Memory B cell (primary cell): ENCODE data around the gene EYA4.

ENCODE experiments used
- ATAC-seq: fragments of 150-1000 bp; cut with Tn5 transposase; 2 replicates; pipeline ENCODE4 v1.10.0; 2021; ENCODE audit warnings: low read depth, mild to moderate bottlenecking, moderate library complexity
- DNase-seq, 2 donors: peaks; one replicate each; pipeline ENCODE4 v3.0.0; 2022; ENCODE audit warnings: low spot score in 2 of 2
- H3K27ac Mint-ChIP-seq: one replicate; pipeline ENCODE4 v1.8.0; 2022; ENCODE audit warnings: mild to moderate bottlenecking, moderate library complexity, mixed read lengths
- H3K27me3 Mint-ChIP-seq: one replicate; pipeline ENCODE4 v1.8.0; 2022; ENCODE audit warnings: mixed read lengths
- H3K36me3 Mint-ChIP-seq: one replicate; pipeline ENCODE4 v1.8.0; 2022; ENCODE audit warnings: mild to moderate bottlenecking, mixed read lengths
- H3K4me1 Mint-ChIP-seq: one replicate; pipeline ENCODE4 v1.8.0; 2022; ENCODE audit warnings: mixed read lengths
- H3K4me3 Mint-ChIP-seq: one replicate; pipeline ENCODE4 v1.8.0; 2022; ENCODE audit warnings: mild to moderate bottlenecking, moderate library complexity, mixed read lengths
- H3K9me3 Mint-ChIP-seq: one replicate; pipeline ENCODE4 v1.8.0; 2022; ENCODE audit warnings: mixed read lengths

The EYA4 gene

DNA sequence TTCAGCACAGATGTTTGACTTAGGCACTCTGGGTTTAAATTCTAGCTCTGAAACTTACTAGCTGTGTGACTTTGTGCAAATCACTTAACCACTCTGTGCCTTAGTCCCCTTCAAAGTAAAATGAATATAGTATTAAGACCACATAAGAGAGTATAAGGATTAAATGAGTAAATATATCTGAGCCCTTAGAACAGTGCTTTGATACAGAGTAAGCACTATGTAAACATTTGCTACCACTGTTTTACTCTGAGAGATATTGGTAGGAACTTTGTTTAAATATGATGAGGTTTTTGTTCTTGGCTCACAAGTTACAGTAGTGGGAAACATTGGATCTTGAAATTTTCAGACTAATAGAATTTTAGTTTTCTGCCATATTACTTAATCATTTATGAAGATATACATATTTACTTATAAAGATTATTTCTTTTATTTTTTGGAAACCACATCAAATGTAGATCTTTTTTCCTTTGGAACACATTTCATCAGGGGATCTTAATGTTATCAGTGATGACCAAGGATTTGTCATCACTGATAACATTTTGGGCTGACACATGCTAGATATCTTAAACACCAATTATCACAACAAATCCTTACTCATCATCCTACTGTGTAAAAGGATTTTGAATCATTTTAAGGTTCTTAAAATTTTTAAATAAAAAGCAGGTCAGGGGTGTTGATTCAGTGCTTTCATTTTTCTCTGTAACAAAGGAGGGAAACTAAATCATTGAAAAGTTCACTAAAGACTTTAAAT is 226.2 kb downstream of the EYA4 start:
- Mint-ChIP-seq H3K4me3 (no peak overlapping the region), H3K36me3 (no peaks in the 10 kb centered on the region), H3K4me1 (no peaks in the 10 kb centered on the region), H3K9me3 (no peaks in the 10 kb centered on the region), H3K27ac (no peak overlapping the region), H3K27me3 (no peaks in the 10 kb centered on the region)
- ATAC-seq (no peak), DNase-seq (no peak)

DNA sequence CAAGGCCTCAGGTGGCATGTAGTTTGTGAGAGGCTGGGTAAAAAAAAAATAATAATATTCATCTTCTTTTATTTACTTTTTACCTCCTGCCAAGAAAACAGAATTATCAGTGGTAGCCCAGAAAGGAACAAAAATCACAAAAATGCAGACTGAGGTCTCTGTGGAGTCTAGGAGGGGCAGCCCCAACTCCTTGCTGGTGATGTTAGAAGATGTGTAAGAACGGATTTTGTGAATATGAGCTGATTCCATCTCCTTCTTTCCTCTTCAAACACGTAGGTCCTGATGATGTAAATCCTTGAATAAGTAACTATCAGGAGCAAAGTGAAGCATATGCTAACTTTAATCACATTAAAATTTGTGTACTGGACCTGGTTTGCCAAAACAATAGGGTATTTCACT is 226.8 kb downstream of the EYA4 start:
- H3K27ac Mint-ChIP-seq = no peak overlapping the region
- DNase-seq = no peak

DNA sequence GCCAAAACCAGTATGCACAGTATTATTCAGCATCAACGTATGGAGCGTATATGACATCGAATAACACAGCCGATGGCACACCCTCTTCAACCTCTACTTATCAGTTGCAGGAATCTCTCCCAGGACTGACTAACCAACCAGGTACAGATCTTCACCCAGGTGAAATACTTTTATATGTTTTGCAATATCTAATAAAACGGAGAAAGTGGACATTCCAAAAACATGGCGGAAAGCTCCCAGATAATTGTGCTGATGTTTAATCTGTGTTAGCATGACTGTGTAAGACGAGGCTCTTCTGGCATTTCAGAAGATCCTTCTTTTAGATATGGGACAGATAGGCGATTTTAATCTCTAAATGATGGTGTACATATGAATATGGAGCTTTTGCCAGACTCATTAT is 227.4 kb downstream of the EYA4 start:
- DNase-seq = no peak
- no peak for ATAC-seq
- no peaks in the 10 kb centered on the region for H3K9me3 Mint-ChIP-seq
- no peaks in the 10 kb centered on the region for H3K27me3 Mint-ChIP-seq
- no peaks in the 10 kb centered on the region for H3K4me1 Mint-ChIP-seq
- no peak overlapping the region for H3K27ac Mint-ChIP-seq
- H3K4me3 Mint-ChIP-seq = no peak overlapping the region
- H3K36me3 Mint-ChIP-seq = no peaks in the 10 kb centered on the region

More for the DNA sequence above, 226.8 kb downstream of the EYA4 start:
- no peak for ATAC-seq
- Mint-ChIP-seq H3K4me3 (no peak overlapping the region), H3K27me3 (no peaks in the 10 kb centered on the region), H3K36me3 (no peaks in the 10 kb centered on the region), H3K9me3 (no peaks in the 10 kb centered on the region), H3K4me1 (no peaks in the 10 kb centered on the region)

DNA sequence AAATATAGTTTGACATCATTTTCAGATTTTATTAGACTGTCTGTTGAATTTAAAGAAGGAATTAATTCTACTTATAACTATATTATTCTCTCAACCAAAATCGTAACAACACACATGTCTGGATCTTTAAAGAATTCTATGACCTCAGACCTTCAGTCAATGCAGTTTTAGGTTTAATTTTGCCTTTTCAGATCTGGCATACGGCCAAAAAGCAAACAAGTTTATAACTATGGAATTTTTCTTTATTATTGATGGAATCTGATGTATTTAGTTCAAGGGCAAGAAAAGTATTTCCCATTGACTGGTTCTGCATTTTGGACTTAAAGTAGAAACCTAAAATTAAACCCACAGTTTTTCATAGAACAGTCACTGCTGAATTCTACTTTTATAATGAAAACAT is 233.4 kb downstream of the EYA4 start:
- ATAC-seq (no peak), DNase-seq (no peak)
- Mint-ChIP-seq H3K9me3 (no peaks in the 10 kb centered on the region), H3K4me3 (no peak overlapping the region), H3K27ac (no peak overlapping the region), H3K4me1 (no peaks in the 10 kb centered on the region), H3K27me3 (peaks cover 2% of the 10 kb centered on the region), H3K36me3 (no peaks in the 10 kb centered on the region)

DNA sequence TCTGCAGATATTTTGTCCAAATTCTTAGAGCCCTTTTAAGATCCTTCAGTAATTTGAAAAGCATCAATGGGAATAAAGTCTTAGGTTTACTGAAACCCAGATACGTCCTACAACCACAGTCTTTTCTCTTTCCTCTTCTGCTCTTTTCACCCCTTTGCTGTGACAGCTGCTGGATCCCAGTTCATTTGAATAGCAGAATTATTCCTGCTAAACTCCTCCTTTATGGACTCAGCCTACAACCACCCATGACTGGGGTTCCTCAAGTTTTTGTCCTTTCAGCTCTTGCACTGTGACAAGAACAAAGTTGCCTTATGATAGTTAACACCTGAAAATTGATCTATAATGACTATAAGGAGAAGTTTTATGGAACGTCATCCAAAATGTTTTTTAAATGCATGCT is 237.5 kb downstream of the EYA4 start:
- no peaks in the 10 kb centered on the region for H3K4me1 Mint-ChIP-seq
- no peak overlapping the region for H3K27ac Mint-ChIP-seq
- no peaks in the 10 kb centered on the region for H3K36me3 Mint-ChIP-seq
- DNase-seq (no peak), ATAC-seq (no peak)
- peaks cover 3% of the 10 kb centered on the region for H3K27me3 Mint-ChIP-seq
- no peak overlapping the region for H3K4me3 Mint-ChIP-seq
- no peaks in the 10 kb centered on the region for H3K9me3 Mint-ChIP-seq

DNA sequence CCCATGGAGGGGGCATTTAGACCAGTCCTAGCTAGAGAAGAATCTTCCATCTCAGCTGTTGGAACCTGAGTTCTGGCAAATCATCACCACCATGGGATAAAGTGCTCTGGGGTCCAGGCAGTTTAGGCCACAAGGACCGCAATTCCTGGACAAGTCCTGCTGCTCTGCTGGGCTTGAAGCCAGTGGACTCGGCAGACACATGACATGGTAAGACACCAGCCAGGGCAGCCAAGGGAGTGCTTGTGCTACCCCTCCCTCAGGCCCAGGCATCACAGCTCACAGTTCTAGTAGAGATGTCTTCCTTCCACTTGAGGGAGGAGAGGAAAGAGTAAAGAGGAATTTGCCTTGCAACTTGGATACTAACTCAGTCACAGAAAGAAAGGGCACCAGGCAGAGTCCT is 246.0 kb downstream of the EYA4 start:
- no peak for DNase-seq
- Mint-ChIP-seq H3K4me1 (no peaks in the 10 kb centered on the region), H3K9me3 (peaks cover 1% of the 10 kb centered on the region), H3K36me3 (no peaks in the 10 kb centered on the region), H3K27ac (no peak overlapping the region), H3K27me3 (peaks cover 6% of the 10 kb centered on the region), H3K4me3 (no peak overlapping the region)
- ATAC-seq = no peak

DNA sequence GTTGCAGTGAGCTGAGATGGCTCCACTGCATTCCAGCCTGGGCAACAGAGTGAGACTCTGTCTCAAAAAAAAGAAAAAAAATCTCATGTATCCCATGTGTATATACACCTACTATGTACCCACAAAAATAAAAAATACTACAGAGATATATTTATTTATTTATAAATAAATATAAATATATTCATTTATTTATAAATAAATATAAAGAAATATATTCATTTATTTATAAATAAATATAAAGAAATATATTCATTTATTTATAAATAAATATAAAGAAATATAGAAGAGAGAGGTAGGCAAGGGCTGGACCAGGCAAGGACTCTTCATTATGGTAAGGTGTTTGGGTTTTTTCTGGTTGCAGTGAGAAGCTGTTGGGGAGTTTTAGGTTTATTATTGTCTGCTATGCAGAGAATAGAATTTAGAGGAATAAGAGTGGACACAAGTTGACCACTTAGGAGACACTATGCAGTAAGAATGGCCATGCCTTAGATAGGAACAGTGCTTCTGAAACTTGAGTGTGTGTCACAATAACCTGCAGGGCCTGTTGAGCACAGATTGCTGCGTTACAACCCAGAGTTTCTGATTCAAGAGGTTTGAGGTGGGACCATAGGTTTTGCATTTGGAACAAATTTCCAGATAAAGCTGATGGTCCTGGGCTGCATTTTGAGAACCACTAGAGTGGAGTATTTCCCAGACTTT is 254.2 kb downstream of the EYA4 start:
- Mint-ChIP-seq H3K36me3 (no peaks in the 10 kb centered on the region), H3K4me3 (no peak overlapping the region), H3K27me3 (peaks cover 2% of the 10 kb centered on the region), H3K9me3 (peaks cover 4% of the 10 kb centered on the region), H3K4me1 (no peaks in the 10 kb centered on the region), H3K27ac (no peak overlapping the region)
- ATAC-seq (no peak), DNase-seq (no peak)

DNA sequence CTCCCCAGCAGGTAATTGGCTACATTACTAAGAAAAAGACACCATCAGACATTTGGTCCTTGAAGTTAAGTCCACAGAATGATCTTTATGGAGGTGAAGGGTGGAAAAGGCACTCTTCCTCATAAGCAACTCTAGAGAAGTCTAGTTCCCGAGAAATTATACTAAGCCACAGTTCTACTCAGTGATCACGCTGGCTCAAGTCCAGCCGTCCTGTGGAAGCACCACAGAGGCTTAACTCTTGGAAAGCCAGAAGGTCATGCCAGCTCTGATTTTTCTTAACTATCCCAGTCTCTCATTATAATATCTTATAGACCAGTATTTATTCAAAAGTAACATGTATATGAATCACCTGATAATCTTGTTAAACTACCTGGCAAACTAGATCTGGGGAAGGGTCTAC is 258.5 kb downstream of the EYA4 start:
- DNase-seq = no peak
- Mint-ChIP-seq H3K36me3 (no peaks in the 10 kb centered on the region), H3K4me1 (no peaks in the 10 kb centered on the region), H3K27ac (no peak overlapping the region), H3K9me3 (no peaks in the 10 kb centered on the region), H3K4me3 (no peak overlapping the region), H3K27me3 (peaks cover 8% of the 10 kb centered on the region)
- no peak for ATAC-seq

DNA sequence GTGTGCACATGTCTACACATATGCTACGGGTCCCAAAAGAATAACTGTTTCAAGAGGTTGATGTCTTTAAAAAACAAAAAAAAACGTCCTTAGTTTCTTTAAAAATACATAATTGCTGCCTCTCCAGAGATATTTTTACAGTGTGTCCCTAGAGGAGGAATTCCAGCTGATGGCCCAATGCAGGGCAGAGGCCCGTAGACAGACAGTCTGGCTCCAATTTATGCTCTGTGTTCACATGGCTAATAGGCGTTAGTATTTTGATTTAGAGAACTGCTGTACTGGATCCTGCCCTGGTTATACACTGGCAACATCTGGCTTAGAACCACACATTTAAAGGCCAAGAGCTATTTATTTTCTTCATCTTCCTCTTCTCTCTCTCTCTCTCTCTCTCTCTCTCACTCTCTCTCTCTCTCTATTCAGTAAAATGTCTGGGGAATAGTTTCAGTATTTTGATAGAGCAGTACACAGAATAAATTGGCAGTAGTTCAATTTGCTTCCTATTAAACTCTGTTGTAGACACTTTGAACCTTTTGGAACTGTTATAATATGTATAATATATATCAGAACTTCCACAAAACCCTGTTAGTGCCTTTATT is 260.6 kb downstream of the EYA4 start:
- Mint-ChIP-seq H3K4me1 (no peaks in the 10 kb centered on the region), H3K36me3 (no peaks in the 10 kb centered on the region), H3K27me3 (peaks cover 8% of the 10 kb centered on the region), H3K27ac (no peak overlapping the region), H3K9me3 (no peaks in the 10 kb centered on the region), H3K4me3 (no peak overlapping the region)
- no peak for DNase-seq
- no peak for ATAC-seq

DNA sequence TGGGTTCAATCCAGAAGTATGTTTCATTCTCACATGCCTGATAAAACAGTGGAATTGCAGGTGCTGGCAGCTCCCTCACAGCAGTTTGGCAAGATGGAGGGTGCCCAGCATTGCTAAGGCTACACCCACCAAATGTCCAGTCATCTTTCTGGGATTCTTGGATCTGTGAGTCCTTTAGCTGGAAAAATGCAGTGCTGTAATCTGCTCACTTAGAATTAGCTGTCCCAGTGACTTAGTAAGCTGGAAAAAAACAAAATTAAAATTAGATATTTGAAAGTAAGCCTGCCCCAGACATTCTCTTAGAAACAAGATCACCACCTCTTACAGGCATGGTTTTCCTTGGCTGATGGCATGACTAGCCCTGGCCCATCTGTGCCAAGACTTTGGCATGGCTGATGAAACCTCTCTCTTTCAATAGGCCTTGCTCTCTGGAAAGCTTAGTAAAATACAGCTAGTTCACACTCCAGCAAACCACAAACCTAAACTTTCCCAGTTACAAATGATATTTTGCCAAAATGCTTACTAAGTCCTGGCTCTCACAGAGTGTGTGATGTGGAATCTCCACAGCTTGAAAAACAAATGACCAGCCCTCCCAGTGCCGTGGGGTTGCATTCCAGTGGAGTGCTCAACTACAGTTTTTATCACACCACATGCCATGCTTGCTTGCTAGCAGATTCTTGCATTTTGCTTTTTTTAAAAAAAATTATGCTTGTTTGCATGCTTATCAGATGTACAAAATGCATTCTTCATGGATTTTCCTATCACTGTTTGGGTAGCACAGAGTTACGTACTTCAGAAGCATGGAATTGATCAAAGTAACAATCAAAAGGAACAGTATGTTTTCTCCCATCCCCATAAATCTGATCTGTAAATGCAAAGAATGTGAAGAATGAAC is 261.5 kb downstream of the EYA4 start:
- no peak overlapping the region for H3K27ac Mint-ChIP-seq
- H3K36me3 Mint-ChIP-seq = no peaks in the 10 kb centered on the region
- H3K4me1 Mint-ChIP-seq = no peaks in the 10 kb centered on the region
- no peak overlapping the region for H3K4me3 Mint-ChIP-seq
- no peak for DNase-seq
- H3K27me3 Mint-ChIP-seq = peaks cover 8% of the 10 kb centered on the region
- H3K9me3 Mint-ChIP-seq = no peaks in the 10 kb centered on the region
- no peak for ATAC-seq

DNA sequence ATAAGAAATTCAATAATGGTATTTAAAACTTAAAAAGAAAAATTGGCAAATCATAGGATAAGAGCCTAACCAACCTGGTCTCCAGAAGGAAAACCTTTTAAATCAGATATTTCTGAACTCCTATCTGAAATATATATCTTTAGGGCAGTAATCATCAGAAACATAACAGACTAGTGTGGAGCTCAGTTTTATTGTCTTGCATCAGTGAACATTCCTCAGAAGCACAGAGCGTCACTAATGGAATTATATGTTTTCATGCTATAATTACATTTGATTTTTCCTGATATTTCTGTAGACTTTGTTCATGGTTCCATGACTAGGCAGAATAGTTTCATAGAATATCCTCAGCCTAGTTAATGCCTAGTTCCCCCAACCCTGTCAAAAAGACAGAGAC is 262.2 kb downstream of the EYA4 start:
- H3K27me3 Mint-ChIP-seq = peaks cover 8% of the 10 kb centered on the region
- H3K27ac Mint-ChIP-seq = no peak overlapping the region
- no peaks in the 10 kb centered on the region for H3K4me1 Mint-ChIP-seq
- H3K36me3 Mint-ChIP-seq = no peaks in the 10 kb centered on the region
- H3K4me3 Mint-ChIP-seq = no peak overlapping the region
- no peaks in the 10 kb centered on the region for H3K9me3 Mint-ChIP-seq
- DNase-seq (no peak), ATAC-seq (no peak)

DNA sequence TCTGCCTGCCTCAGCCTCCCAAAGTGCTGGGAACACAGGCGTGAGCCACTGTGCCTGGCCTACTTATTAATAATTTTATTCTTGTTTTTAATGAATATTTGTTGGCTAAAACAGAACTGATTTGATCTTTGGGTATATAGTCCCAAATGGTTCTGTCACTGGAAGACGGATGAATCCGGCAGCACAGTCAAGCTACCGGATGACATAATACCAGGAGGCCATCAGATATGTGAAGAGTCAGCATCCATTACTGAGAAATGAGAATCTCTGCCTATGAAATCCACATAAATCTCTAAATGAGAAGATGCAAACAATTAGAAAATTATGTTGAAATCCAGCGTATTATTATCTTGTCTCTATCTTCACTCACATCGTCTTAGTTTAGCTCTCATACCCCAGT is 263.0 kb downstream of the EYA4 start:
- no peaks in the 10 kb centered on the region for H3K4me1 Mint-ChIP-seq
- H3K9me3 Mint-ChIP-seq = no peaks in the 10 kb centered on the region
- peaks cover 8% of the 10 kb centered on the region for H3K27me3 Mint-ChIP-seq
- no peaks in the 10 kb centered on the region for H3K36me3 Mint-ChIP-seq
- ATAC-seq (no peak), DNase-seq (no peak)
- H3K4me3 Mint-ChIP-seq = no peak overlapping the region
- no peak overlapping the region for H3K27ac Mint-ChIP-seq

DNA sequence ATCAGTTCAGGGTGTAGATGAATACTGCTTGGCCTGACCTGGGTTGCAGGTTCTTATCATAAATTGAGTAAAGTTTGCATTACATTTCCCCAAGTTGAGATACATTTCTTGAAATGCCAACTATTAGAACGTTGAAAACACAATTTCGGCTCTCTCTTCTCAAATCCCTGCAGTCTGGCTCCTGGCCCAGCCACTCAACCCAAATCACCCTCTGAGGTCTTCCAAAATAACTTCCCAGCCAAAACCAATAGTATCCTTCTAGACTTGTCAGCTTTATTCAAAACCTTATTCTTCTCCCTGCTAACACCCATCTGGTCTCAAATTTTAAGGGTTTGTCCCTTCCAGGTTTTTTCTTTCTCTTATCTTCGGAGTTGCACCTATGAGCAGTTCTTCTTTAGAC is 263.6 kb downstream of the EYA4 start:
- H3K9me3 Mint-ChIP-seq = no peaks in the 10 kb centered on the region
- no peak overlapping the region for H3K27ac Mint-ChIP-seq
- no peak overlapping the region for H3K4me3 Mint-ChIP-seq
- peaks cover 8% of the 10 kb centered on the region for H3K27me3 Mint-ChIP-seq
- H3K36me3 Mint-ChIP-seq = no peaks in the 10 kb centered on the region
- ATAC-seq = no peak
- no peak for DNase-seq
- H3K4me1 Mint-ChIP-seq = no peaks in the 10 kb centered on the region

DNA sequence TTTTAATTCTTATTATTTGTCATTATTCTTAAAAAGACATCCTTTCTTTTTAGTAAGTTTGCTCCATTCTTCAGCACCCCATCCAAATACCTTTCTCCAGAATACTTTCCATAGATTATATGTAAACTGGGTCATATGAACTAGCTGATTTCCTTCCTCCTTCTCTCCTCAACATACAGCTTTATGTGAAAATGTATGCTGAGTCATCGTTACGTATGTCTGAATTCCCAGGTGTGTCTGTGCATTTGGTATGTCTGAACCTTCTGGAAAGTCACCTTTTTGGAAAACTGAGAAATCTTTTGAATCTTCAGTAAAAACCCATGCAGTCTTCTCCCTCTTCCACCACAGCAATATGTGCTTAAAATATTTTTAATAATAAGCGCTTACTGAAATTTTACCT is 264.5 kb downstream of the EYA4 start:
- H3K4me3 Mint-ChIP-seq = no peak overlapping the region
- H3K36me3 Mint-ChIP-seq = no peaks in the 10 kb centered on the region
- ATAC-seq = no peak
- no peaks in the 10 kb centered on the region for H3K9me3 Mint-ChIP-seq
- peaks cover 4% of the 10 kb centered on the region for H3K27me3 Mint-ChIP-seq
- H3K27ac Mint-ChIP-seq = no peak overlapping the region
- no peaks in the 10 kb centered on the region for H3K4me1 Mint-ChIP-seq
- DNase-seq = no peak
